Hepatic stellate cell (primary cell): Measurements from ENCODE around the gene SSTR5.

ENCODE experiments used
- DNase-seq: peaks from one replicate; pipeline ENCODE4 v3.0.0; 2011; ENCODE audit warnings: low spot score

SSTR5 gene

DNA sequence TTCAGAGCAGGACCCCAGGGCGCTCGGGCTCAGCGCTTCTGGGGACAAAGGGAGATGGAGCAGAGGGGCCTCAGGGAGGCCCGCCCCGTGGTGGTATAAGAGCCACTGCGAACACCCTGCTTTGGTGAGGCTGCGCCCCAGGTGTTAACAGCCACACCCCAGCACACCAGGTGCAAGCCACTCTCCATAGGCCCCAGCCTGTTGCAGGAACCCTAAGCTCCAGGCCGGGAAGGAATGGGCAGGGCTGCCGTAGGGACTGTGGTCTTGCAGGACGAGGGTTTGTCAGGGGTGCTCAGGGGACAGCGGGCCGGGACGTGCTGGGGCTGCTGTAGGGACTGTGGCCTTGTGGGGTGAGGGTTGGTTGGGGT lies 17.0 kb upstream of the SSTR5 start:
- DNase-seq, result no peak

DNA sequence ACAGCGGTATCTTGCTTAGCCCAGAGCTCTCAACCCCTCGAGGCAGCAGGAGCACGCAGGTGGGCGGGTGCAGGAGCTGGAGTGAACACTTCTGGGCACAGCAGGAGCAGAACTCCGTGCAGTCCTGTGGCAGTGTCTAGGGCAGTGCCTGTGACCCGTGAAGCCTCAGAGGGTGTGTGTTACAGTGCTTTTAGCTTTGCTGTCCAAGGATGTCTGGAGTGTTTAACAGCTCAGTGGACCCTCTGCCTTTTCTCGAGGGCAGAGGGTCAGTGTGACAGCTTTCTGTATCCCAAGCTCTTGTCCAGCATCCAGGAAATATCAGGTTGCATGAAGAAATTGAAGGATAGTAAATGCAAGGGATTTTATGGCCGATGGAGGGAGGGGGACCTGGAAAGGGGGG lies 16.4 kb upstream of the SSTR5 start:
- no peak for DNase-seq

DNA sequence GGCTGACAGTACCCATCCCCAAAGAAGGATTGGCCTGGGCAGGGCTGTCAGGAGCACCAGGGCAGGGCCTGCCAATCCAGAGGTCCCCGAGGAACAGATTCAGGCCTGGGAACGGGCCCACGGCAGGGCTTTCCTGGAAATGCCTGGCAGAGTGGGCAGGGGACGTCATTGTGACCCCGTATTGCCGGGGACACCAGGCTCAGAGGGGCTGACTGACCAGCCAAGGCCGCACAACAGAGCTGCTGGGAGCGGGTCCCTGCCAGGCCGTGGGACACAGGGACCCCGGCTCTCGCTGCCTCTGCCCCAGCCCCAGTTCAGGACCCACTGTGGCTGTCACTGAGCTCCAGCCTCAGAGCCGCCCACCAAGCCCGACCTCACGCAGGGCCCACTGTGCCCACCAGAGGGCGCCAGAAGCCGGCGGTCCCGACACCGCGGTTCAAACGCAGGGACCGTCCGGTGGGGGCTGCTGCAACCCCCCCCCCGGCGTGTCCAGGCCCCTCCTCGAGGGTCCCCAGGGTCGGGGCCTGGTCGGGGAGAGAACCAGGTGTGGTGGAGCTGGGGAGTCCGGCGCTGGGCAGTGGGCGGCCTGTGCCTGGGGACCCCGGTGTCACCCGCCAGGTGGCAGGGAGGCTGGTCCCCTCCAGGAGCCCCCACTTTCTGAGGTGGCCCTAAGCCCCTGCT lies 15.2 kb upstream of the SSTR5 start:
- peak; percentile 74 for DNase-seq

DNA sequence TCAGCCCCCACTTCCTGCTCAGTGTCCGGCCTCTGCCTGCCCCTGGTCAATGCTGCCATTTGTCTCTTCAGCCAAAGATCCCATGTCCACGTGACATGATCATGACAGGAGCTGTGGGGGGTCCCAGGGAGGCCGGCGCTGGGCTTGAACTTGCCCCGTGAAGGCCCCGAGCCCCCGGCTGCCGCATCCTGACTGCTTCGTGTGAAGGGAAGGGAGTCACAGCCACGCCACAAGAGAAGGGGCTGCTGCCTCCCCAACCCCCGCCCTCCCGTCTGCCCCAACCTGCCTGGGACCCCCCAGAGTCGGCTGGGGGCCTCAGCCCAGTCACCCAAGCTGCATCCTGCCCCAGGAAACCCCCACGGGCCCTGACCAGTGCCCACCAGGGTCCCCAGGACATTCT lies 14.3 kb upstream of the SSTR5 start:
- no peak for DNase-seq

DNA sequence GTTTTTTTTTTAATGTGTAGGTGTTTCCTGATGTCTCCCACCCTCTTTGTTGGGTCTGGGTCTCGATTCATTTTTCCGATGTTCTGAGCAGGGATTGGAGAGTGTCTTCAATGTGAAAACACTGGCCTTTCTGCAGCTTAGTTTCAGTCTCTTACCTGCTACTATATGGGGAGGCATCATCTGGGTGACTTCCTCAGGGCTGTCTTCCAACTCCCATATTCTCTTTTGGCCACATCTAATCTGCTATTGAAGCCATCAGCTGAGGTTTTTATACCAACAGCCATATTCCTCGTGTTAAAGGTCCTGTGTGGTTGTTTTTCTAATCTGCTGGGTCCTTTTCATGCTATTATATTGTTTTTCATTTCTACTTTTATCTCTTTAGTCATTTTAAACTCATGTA lies 13.2 kb upstream of the SSTR5 start:
- DNase-seq, result no peak

DNA sequence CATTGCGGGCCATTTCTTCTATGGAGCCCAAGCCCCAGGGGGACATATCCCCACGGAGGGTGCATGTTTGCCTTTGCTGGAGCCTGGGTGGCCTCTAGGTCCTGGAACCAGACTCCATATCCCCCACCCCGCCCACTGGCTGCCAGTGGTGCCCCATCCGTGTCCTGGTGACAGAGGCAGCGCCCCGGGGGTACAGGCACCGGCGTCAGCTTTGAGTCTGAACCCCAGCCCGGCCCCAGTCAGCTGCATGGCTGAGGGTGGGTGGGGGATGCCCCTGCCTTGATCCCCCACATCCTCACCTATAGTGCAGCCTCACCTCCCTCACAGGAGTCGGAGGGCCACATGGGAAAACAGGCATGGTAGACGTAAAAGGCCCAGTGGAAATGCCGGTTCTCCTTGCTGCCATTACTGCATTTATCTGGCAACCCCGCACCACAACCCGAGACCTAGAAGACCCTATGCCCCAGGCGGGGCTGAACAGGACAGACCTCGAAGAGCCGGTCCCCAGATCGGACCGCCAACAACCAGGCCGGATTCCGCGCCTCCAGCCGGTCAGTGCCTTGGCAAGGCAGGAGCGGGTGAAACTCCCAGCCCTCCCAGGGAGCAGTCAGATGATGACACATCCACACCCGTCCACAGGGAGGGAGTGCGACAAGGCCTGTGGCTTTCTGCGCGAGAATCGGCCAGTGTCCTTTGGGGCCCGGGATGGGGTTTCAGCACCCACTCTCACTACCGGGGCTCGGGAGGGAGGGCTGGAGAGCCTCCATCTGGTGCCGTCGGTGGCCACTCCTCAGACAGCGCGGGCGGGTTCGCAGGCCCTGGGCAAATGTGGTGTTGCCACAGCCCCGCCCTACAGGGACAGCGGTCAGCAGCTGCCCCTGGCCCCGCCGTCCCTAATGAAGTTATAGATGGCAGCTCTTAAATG lies 11.9 kb upstream of the SSTR5 start:
- no peak for DNase-seq

DNA sequence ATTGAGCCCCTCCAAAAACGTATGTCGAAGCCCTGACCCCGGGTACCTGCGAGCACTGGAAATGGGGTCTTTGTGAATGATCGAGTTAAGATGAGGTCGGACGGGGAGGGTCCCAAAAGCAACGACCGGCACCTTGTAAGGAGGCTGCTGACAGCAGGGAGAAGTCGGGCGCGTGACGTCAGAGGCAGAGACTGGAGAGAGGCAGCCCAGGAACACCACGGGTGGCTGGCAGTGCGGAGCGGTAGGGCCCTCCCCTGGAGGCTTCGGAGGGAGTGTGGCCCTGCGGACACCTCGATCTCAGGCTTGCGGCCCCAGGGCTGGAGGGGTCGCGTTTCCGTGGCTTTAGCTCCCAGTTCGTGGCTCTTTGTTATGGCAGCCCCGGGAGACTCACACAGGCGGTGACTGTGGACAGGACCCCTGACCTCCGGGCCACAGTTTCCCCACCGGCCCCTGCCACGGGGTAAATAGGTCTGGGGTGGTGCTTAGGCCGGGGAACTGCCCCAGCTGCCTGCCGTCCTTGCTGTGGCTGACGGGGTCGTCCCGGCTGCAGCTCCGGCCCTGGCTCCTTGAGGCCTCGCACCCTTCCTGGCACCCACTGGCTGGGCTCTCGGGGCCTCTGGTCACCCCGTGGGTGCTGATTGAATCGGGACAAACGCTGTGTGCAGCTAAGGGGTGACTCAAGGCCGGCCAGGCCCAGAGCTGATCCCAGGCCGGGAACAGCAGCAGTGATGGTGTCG lies 10.6 kb upstream of the SSTR5 start:
- DNase-seq, result no peak

DNA sequence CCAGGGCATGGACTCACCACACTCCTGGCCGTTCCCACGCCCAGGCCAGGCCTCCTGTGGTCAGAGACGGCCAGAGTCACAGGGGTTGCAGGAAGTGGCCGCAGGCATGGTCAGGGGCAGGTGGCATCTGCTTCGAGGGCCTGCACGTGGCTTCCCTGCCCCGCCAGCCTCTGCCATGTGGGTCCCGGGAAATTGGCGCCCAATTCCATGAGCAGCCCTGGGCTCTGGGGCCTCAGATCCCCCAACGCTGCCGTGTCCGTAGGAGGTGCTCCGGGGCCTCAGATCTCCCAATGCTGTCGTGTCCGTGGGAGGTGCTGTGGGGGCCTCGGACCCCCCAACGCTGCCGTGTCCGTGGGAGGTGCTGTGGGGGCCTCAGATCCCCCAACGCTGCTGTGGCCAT lies 9.7 kb upstream of the SSTR5 start:
- no peak for DNase-seq

DNA sequence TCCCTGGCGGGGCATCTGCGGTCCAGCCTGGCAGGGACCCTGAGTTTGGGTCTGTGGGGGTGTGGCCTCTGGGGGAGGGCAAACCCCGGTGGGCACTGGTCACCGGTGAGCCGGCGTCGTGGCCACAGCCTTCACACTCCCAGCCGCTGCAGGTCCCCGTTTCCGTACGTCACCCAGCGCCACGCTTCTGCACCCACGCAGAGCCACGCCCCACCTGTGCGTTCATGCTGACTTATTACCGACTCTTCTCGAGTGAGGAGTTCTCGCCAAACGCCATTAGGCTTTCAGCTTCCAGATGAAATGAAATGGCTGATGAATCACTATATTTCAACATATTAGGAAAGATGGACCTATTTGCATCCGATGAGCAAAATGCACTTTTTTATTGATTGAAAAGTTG lies 8.8 kb upstream of the SSTR5 start:
- no peak for DNase-seq

DNA sequence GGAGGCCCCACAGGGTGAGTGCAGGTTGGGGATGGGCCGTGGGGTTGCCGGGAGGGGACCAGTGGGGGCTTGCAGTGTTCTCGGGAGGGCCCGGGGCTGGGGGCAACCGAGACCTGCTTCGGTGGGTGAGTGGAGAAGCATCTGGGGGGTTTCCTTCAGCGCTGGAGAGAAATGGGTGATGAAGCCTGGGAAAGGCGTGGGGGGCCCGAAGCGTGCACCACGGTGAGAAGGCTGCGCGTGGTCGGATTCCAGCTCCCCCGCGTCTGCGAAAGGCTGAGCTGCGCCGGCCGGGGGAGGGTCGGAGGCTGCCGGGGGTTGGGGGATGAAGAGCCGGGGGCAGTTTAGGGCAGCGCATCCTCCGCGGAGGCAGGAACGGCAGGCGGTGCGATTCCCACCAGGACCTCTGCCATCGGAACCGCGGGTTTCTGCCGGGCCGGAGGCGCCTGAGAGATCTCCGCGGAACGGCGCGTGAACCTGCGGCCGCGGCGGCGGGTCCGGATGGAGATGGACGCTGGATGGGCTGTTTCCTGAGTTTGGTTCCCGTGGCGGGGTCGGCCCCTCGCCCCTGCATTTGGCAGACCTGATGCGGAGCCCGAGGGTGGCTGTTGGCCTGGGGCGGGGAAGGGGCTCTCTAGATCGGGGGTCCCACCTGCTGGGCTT lies 6.9 kb upstream of the SSTR5 start:
- DNase-seq, result no peak

DNA sequence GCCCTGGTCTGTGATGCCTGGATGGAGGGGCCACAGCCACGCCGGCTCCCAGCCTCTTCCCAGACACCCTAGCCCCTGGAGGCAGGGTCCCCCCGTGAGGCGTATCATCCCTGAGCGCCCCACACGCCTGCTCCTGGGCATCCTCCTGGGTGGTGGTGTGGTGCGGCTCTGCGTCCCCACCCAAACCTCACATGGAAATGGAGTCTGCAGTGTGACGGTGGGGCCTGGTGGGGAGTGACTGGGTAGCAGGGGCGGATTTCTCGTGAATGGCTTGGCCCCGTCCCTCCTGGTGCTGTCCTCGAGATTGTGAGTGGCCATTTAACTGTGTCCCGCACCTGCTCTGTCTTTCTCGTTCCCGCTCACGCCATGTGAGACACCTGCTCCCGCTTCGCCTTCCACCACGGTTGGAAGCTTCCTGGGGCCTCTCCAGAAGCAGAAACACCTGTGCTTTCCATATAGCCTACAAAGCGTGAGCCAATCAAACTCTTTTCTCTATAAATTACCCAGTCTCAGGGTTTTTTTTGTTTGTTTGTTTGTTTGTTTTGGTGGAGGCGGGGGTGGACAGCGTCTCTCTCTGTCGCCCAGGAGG lies 5.9 kb upstream of the SSTR5 start:
- DNase-seq, result no peak

DNA sequence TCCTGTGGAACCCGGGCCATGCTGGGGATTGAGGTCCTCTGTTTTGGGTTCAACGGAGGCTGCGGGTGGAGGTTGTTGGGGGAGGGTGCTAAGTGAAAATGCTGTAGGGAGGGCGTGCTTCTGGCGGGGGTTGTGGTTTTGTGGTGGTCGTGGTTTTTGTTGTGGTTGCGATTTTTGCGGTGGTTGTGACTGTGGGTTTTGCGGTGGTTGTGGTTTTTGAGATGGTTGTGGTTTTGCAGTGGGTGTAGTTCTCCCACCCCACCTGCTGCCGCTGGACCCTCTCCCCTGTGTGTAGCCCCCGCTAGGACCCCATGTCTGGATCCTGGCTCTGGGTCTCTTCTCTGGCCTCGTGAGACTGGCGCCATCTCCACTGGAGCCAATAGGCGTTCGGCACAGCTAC lies 4.9 kb upstream of the SSTR5 start:
- no peak for DNase-seq

DNA sequence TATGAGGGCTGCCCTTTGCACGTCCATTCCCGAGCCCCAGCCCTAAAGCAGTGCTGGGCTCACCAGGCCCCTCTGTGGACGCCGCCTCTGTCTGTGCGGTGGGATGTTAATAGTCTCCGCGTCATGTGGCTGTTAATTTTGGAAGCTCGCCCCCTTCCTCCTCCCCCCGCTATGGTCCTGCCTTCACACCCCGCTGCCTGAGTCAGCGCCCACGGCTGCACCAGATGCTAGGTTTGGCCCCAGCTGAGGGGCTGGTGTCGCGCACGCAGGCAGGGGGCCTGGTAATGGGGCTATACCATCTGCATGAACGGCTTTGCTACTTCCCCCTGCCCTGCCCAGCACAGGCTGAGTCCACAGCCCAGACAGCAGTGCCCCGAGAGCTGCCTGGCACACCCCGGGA lies 4.1 kb upstream of the SSTR5 start:
- no peak for DNase-seq

DNA sequence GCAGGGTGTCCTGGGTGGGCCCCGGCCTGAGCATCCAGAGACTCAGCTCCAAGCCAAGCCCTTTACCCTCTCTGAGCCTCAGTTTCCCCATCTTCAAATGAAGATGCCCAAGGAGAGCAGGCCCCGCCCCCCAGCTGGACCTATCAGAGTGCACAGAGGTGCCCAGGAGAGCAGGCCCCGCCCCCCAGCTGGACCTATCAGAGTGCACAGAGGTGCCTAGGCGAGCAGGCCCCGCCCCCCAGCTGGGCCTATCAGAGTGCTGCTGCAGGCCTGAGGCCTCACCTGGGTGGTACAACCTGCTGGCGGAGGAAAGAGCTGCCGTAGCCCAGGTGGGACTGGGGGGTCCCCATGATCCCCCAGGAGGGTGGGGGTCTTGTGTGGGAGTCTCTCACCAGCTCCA lies 3.4 kb upstream of the SSTR5 start:
- DNase-seq, result no peak

DNA sequence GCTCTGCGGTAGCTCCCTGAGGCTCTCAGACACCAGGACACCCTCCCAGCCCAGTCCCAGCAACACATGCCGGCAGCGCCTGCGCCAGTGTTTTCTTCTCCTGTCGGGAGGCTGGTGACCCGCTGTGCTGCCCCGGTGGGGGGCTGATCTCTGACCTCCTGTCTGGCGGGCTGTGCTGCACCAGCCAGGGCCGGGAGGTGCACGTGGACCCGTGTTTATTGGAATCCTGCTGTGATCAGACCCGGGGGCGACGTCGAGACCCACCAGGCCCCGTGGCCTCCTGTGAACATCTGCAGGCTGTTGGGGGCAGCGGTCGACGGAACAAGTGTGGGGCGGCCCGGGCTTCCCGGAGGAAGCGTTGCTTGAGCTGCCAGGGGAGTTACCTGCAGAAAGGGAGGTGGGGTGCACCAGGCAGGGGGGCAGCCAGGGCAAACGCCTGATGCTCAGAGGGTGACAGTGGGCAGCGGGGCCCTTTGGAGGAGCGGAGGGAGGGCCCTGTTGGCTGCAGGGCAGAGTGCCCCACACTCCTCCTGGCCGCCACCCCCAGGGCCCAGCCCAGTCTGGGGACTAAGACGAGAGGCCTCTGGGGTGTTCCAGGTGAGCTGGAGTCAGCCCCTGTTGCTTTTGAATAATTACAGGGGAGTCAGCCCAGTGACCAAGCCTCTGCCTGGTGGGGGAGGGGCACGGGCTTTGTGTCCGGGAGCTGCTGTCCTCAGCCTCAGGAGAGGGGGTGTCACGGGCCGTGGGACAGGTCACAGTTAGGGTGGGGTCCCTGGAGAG lies 2.3 kb upstream of the SSTR5 start:
- DNase-seq, result no peak

DNA sequence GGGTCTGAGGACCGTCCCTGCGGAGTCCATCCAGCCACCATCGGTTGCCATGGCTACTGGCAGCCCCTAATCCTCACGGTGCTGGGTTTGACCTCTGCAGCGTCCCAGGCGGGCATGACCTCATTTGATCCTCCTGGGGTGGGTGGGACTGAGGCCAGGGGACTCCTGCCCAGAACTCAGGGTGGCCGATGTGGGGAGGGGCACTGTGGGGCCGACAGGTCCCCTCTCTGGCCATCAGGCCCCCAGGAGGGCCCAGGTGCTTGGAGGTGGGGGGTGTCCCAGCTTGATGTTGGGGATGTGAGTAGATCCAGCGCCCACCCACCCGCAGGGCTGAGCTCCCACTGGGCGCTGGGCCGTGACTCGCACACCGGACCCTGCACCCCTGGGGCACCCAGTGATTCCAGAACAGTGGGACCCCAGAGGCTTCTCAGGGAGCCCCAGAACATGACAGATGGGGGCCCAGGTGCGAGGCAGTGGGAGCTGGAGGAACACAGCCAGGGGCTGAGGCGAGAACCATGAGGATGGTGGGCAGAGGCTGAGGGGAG lies 1.6 kb upstream of the SSTR5 start:
- no peak for DNase-seq

DNA sequence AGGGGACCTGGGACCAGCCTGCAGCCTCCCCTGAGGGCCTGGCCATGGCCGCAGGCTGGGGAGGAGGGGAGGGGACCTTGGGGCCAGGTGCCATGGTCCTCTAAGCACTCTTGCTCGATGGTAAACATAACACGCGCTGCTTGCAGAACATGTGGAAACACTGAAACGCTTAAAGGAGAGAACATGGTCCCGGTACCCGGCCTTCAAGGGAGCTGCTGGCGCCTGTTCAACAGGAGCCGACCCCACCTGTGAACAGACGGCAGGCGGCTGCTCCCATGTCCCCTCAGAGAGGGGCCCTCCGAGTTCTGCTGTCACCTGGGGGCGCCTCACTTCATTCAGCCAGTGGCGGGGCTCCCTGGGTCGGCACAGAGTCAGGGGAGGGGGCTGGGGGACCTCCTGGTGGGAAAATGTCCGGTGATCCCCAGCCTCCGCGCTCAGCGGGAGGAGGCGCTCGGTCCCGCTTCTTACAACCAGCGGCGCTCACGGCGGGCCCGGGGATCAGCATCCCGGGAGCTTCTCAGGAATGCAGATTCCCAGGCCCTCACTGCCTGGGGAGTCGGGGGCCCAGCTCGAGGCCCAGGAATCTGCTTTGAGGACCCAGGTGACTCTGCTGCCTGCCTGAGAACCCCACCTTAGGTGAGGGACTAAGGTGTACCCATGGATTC lies 854 bp upstream of the SSTR5 start:
- no peak for DNase-seq

DNA sequence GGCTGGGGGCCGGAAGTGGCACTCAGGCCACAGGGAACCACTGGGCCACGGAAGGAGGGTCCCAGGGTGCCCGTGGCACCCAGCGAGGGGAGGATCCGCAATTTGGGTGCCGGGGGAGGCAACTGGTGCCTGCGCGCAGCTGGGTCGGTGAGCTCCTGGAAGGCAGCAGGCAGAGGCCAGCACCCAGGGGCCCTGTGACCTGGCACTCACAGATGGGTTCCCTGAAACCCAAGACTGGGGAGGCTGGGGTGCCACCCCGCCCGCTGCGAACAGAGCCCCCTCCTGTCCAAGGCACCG lies 663 bp downstream of the SSTR5 start:
- DNase-seq, result no peak

DNA sequence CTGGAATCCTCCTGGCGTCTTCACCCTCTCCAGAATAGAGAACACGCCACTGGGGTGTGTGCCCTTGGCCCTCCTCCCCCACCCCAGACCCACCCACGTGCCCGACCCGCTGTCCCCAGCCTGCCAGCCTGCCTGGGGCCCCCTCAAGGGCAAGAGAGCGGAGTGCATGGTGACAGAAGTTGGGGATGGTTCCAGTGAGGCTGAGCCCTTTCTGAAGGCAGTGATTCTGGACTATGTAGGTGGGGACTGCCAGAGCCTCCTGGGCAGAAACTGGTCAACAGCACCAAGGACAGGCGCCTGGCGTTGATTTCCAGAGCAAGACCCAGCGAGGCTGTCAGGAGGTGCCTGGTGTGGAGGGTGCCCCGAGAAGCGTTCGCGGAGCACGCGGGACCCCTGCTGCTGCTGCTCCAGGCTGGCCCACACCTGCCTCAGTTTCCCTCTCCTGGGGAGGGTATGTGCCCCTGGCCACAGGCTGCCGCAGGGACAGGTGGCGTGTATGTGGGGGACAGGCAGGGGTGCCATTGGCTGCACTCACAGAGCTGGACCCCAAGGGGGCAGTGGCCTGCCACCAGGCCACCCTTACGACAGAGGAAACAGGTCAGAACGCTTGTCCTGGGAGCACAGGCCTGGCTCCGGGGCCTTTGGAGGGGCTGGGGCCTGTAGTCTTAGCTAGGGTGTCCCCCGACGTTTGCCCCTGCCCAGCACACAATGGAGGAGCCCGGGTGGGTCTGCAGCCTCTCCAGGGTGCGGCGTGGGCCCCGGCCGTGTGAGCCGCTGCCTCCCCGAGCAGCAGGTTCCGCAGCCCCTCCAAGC lies 1.2 kb downstream of the SSTR5 start:
- DNase-seq, result no peak

DNA sequence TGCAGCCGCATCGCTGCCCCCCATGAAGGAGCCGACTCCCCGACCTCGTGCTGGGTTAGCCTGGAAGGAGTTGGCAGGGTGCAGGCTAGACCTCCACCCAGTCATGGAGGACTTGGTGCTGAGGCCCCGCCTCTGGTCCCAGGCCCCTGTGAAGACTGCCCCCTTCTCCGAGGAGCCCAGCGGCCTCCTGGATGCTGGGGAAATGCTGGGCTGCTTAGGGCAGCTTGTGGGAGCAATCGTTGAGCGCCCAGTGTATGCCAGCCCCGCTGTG lies 1.8 kb downstream of the SSTR5 start:
- no peak for DNase-seq
